ENCODE measurements around the gene ARMH1. TPM values are rescaled to one million over a fixed set of nuclear protein-coding genes. Genes with fewer than 3 reads are reported as not detected.

The ARMH1 gene
- total and polyA plus RNA-seq, 4 experiments from 2014 or later: 26.0 to 74.5 (median 47.2) TPM

- H3K9me3 ChIP-seq (ENCODE audit: control insufficient read depth in 1 of 2, low read length in 2 of 2): no peaks in the 10 kb centered on the region
- peaks cover 4 to 15% (median 5%) of the 10 kb centered on the region in 4 donors for H3K4me1 Mint-ChIP-seq
- H3K27ac ChIP-seq (ENCODE audit: low read depth, low read length): no peak overlapping the region
- intact Hi-C loops (cut with micrococcal nuclease): no loop called here
- POLR2A ChIA-PET (ENCODE audit: partially characterized antibody): no interaction called here
- peak overlapping the region in 2 of 7 donors; percentile 9 to 25 for H3K27ac Mint-ChIP-seq
- no peaks in the 10 kb centered on the region for H3K36me3 Mint-ChIP-seq
- H3K4me3 Mint-ChIP-seq: no peak overlapping the region
- DNase-seq: no peak
- H3K4me3 ChIP-seq (ENCODE audit: low read length in 2 of 2): no peak overlapping the region
- no peaks in the 10 kb centered on the region for H3K9me3 Mint-ChIP-seq
- H3K36me3 ChIP-seq (ENCODE audit: insufficient read depth, low read length): no peaks in the 10 kb centered on the region
- no peaks in the 10 kb centered on the region for H3K27me3 ChIP-seq (ENCODE audit: insufficient read depth, low read length)
- CTCF ChIA-PET (ENCODE audit: partially characterized antibody): interaction anchor here (1.4 to 1.5 kb wide), 2 partner anchors 10 to 12 kb away, joined by 3 to 5 read pairs; no protein-coding TSS in a partner anchor
- peaks cover 11% of the 10 kb centered on the region for H3K4me1 ChIP-seq (ENCODE audit: insufficient read depth, low read length)
- peaks cover 0 to 5% of the 10 kb centered on the region in 2 donors for H3K27me3 Mint-ChIP-seq
These were observed 31.0 kb downstream of the ARMH1 start for GRCh38 chr1:44705470-44705869.

- peaks cover 0 to 5% of the 10 kb centered on the region in 2 donors for H3K27me3 Mint-ChIP-seq
- intact Hi-C loops (cut with micrococcal nuclease): no loop called here
- POLR2A ChIA-PET (ENCODE audit: partially characterized antibody): no interaction called here
- no peak overlapping the region for H3K4me3 Mint-ChIP-seq
- CTCF ChIA-PET (ENCODE audit: partially characterized antibody): interaction anchor here (1.4 to 2.0 kb wide), 2 partner anchors 9 to 12 kb away, joined by 3 to 13 read pairs; no protein-coding TSS in a partner anchor
- no peaks in the 10 kb centered on the region for H3K9me3 Mint-ChIP-seq
- no peak for DNase-seq
- Histone ChIP-seq H3K36me3 (ENCODE audit: insufficient read depth, low read length) (no peaks in the 10 kb centered on the region), H3K27me3 (ENCODE audit: insufficient read depth, low read length) (no peaks in the 10 kb centered on the region), H3K9me3 (ENCODE audit: control insufficient read depth in 1 of 2, low read length in 2 of 2) (no peaks in the 10 kb centered on the region), H3K27ac (ENCODE audit: low read depth, low read length) (no peak overlapping the region), H3K4me3 (ENCODE audit: low read length in 2 of 2) (no peak overlapping the region), H3K4me1 (ENCODE audit: insufficient read depth, low read length) (peaks cover 11% of the 10 kb centered on the region)
- peaks cover 4 to 15% (median 5%) of the 10 kb centered on the region in 4 donors for H3K4me1 Mint-ChIP-seq
- H3K36me3 Mint-ChIP-seq: no peaks in the 10 kb centered on the region
- H3K27ac Mint-ChIP-seq: peak overlapping the region in 2 of 7 donors; percentile 9 to 25
These were observed 31.4 kb downstream of the ARMH1 start for GRCh38 chr1:44705938-44706337.

- no peaks in the 10 kb centered on the region for H3K27me3 ChIP-seq (ENCODE audit: insufficient read depth, low read length)
- ChIA-PET CTCF (ENCODE audit: partially characterized antibody) (interaction anchor here (0.8 to 2.0 kb wide), 4 partner anchors 8 to 279 kb away, joined by 3 to 13 read pairs (median 6); partner anchors contain the start of genes EIF2B3 and RNU5D-1), POLR2A (ENCODE audit: partially characterized antibody) (interaction anchor here (1.3 kb wide), 1 partner anchor 14 kb away, joined by 5 read pairs; no protein-coding TSS in a partner anchor)
- H3K4me1 ChIP-seq (ENCODE audit: insufficient read depth, low read length): peaks cover 11% of the 10 kb centered on the region
- H3K4me1 Mint-ChIP-seq: peaks cover 4 to 15% (median 5%) of the 10 kb centered on the region in 4 donors
- peaks cover 0 to 5% of the 10 kb centered on the region in 2 donors for H3K27me3 Mint-ChIP-seq
- H3K4me3 Mint-ChIP-seq: peak overlapping the region in 1 of 8 donors; percentile 34
- H3K36me3 Mint-ChIP-seq: no peaks in the 10 kb centered on the region
- H3K27ac Mint-ChIP-seq: no peak overlapping the region
- no peak overlapping the region for H3K4me3 ChIP-seq (ENCODE audit: low read length in 2 of 2)
- DNase-seq: no peak
- intact Hi-C loops (cut with micrococcal nuclease): no loop called here
- no peaks in the 10 kb centered on the region for H3K9me3 ChIP-seq (ENCODE audit: control insufficient read depth in 1 of 2, low read length in 2 of 2)
- no peak overlapping the region for H3K27ac ChIP-seq (ENCODE audit: low read depth, low read length)
- H3K9me3 Mint-ChIP-seq: no peaks in the 10 kb centered on the region
- no peaks in the 10 kb centered on the region for H3K36me3 ChIP-seq (ENCODE audit: insufficient read depth, low read length)
These were observed 32.8 kb downstream of the ARMH1 start for GRCh38 chr1:44707112-44707881.

- POLR2A ChIA-PET (ENCODE audit: partially characterized antibody): interaction anchor here (1.0 to 1.5 kb wide), 3 partner anchors 13 to 101 kb away, joined by 3 to 7 read pairs (median 4); partner anchors contain the start of gene BTBD19
These were observed 33.7 kb downstream of the ARMH1 start for GRCh38 chr1:44707959-44708831.

GRCh38 chr1:44713321-44713781, 38.8 kb downstream of the ARMH1 start:
- H3K27ac Mint-ChIP-seq: no peak overlapping the region
- no peak overlapping the region for H3K27ac ChIP-seq (ENCODE audit: low read depth, low read length)
- no peaks in the 10 kb centered on the region for H3K9me3 Mint-ChIP-seq
- ChIA-PET POLR2A (ENCODE audit: partially characterized antibody) (interaction anchor here (1.7 kb wide), 1 partner anchor 8 kb away, joined by 7 read pairs; no protein-coding TSS in a partner anchor), CTCF (ENCODE audit: partially characterized antibody) (interaction anchor here (1.0 to 12.0 kb wide), 5 partner anchors 10 to 838 kb away, joined by 3 to 175 read pairs (median 6); partner anchors contain the start of genes AKR1A1 and RNU5D-1)
- no peaks in the 10 kb centered on the region for H3K27me3 ChIP-seq (ENCODE audit: insufficient read depth, low read length)
- H3K9me3 ChIP-seq (ENCODE audit: control insufficient read depth in 1 of 2, low read length in 2 of 2): no peaks in the 10 kb centered on the region
- H3K4me1 ChIP-seq (ENCODE audit: insufficient read depth, low read length): peaks cover 19% of the 10 kb centered on the region
- H3K27me3 Mint-ChIP-seq: peaks cover 0 to 3% of the 10 kb centered on the region in 2 donors
- H3K4me3 ChIP-seq (ENCODE audit: low read length in 2 of 2): no peak overlapping the region
- no peaks in the 10 kb centered on the region for H3K36me3 ChIP-seq (ENCODE audit: insufficient read depth, low read length)
- no peaks in the 10 kb centered on the region for H3K36me3 Mint-ChIP-seq
- no peak overlapping the region for H3K4me3 Mint-ChIP-seq
- intact Hi-C loops (cut with micrococcal nuclease): no loop called here
- H3K4me1 Mint-ChIP-seq: peaks cover 20 to 40% (median 29%) of the 10 kb centered on the region in 4 donors
- no peak for DNase-seq

More at GRCh38 chr1:44707959-44708831, 33.7 kb downstream of the ARMH1 start:
- intact Hi-C loops (cut with micrococcal nuclease): loop anchor here (1.0 kb wide), 1 partner anchor 785 kb away; no protein-coding TSS in a partner anchor
- peaks cover 11% of the 10 kb centered on the region for H3K4me1 ChIP-seq (ENCODE audit: insufficient read depth, low read length)
- H3K9me3 ChIP-seq (ENCODE audit: control insufficient read depth in 1 of 2, low read length in 2 of 2): no peaks in the 10 kb centered on the region
- Mint-ChIP-seq H3K4me1 (peaks cover 4 to 15% (median 5%) of the 10 kb centered on the region in 4 donors), H3K4me3 (peak overlapping the region; percentile 21 to 73 (median 58)), H3K9me3 (no peaks in the 10 kb centered on the region), H3K27ac (peak overlapping the region in 4 of 7 donors; percentile 5 to 64 (median 36)), H3K36me3 (no peaks in the 10 kb centered on the region), H3K27me3 (peaks cover 0 to 5% of the 10 kb centered on the region in 2 donors)
- H3K36me3 ChIP-seq (ENCODE audit: insufficient read depth, low read length): no peaks in the 10 kb centered on the region
- H3K4me3 ChIP-seq (ENCODE audit: low read length in 2 of 2): no peak overlapping the region
- peak; percentile 39 to 62 (median 54) for DNase-seq
- H3K27ac ChIP-seq (ENCODE audit: low read depth, low read length): no peak overlapping the region
- H3K27me3 ChIP-seq (ENCODE audit: insufficient read depth, low read length): no peaks in the 10 kb centered on the region
- CTCF ChIA-PET (ENCODE audit: partially characterized antibody): interaction anchor here (0.8 to 1.9 kb wide), 8 partner anchors 9 to 784 kb away, joined by 3 to 6 read pairs (median 4); no protein-coding TSS in a partner anchor

- POLR2A ChIA-PET (ENCODE audit: partially characterized antibody): interaction anchor here (0.9 kb wide), 1 partner anchor 14 kb away, joined by 3 read pairs; no protein-coding TSS in a partner anchor
- CTCF ChIA-PET (ENCODE audit: partially characterized antibody): interaction anchor here (0.6 to 12.0 kb wide), 9 partner anchors 9 to 1484 kb away, joined by 3 to 175 read pairs (median 5); partner anchors contain the start of genes ARMH1, HECTD3, POMGNT1 and RNU5D-1
- Histone ChIP-seq H3K27me3 (ENCODE audit: insufficient read depth, low read length) (no peaks in the 10 kb centered on the region), H3K4me3 (ENCODE audit: low read length in 2 of 2) (no peak overlapping the region), H3K27ac (ENCODE audit: low read depth, low read length) (no peak overlapping the region), H3K9me3 (ENCODE audit: control insufficient read depth in 1 of 2, low read length in 2 of 2) (no peaks in the 10 kb centered on the region), H3K36me3 (ENCODE audit: insufficient read depth, low read length) (no peaks in the 10 kb centered on the region), H3K4me1 (ENCODE audit: insufficient read depth, low read length) (peaks cover 23% of the 10 kb centered on the region)
- H3K4me1 Mint-ChIP-seq: peaks cover 26 to 43% (median 36%) of the 10 kb centered on the region in 4 donors
- no peak for DNase-seq
- peak overlapping the region in 4 of 8 donors; percentile 1 to 84 (median 58) for H3K4me3 Mint-ChIP-seq
- H3K36me3 Mint-ChIP-seq: no peaks in the 10 kb centered on the region
- no peaks in the 10 kb centered on the region for H3K9me3 Mint-ChIP-seq
- no peaks in the 10 kb centered on the region for H3K27me3 Mint-ChIP-seq
- peak overlapping the region in 6 of 7 donors; percentile 0 to 88 (median 60) for H3K27ac Mint-ChIP-seq
- intact Hi-C loops (cut with micrococcal nuclease): no loop called here
These were observed 40.0 kb downstream of the ARMH1 start for GRCh38 chr1:44714532-44714931.
